GM19397 (cell line): ENCODE data around the gene SAMM50.

Source experiments
- ATAC-seq: cut with Tn5 transposase; IDR thresholded peaks from one replicate; pipeline ENCODE4 v1.9.1; 2021; ENCODE audit warnings: mild to moderate bottlenecking, moderate library complexity; ENCODE audit not compliant: unreplicated experiment

SAMM50 gene

DNA sequence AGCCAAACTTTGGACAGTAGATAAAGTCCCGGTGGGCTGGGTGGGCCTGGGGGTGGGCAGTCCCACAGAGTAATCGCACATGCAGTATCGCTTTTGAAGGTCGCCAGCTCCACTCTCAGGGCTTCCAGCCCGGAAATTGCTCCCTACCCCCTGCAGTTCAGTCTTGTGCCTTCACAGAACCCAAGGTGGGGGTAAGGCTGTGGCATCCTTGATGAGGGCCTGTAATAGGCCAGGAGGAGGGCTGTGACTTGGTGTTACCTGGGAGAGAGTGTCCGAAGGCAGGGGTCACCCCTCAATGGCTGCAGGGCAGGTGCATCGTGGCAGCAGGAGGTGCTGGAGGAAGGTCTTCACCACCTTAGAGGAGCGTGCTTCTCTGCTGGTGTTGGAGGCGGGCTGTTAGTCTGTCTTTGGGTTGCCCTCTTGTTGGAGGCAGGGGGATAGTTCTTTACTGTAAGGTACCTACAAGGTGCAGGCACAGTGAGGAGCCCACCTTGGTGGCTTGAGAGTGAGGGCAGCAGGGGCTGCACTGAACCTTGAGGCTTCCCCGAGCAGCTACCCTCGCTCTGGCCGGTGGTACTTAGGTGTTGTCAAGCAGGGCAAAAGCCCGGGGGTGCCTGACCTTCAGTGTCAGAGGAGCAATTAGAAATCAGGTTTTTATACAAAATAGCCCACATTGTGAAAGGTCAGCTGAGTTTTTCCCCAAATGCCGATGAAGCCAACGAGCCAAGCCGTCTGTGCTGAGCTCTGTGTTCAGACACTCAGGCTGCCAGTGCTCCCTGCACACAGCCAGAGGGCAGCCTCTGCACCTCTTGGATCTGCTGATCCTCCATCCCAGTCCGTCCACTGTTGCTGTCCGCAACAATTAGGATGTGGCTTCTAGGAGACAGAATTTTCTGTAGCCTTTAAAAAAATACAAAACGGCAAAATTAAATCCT, 21.9 kb downstream of the SAMM50 start:
- no peak for ATAC-seq

DNA sequence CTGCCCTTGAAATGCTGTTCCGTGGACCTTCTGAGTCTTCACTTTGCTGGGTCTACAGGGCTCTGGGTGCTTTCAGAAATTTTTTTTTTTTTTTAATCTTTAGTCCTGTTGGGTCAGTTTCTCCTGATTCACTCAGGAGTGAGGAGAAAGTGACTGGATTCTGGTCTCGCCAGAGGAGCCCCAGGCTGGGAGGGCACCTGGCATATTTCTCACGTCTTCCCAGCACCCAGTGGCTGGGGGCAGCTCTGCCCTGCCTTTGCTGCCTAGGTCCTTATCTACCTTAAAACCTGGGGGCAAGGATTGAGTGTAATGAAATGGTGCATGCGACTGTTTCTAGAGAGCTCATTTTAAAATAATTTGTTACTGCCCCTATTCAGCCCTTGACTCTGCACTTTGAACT, 23.3 kb downstream of the SAMM50 start:
- ATAC-seq: no peak

DNA sequence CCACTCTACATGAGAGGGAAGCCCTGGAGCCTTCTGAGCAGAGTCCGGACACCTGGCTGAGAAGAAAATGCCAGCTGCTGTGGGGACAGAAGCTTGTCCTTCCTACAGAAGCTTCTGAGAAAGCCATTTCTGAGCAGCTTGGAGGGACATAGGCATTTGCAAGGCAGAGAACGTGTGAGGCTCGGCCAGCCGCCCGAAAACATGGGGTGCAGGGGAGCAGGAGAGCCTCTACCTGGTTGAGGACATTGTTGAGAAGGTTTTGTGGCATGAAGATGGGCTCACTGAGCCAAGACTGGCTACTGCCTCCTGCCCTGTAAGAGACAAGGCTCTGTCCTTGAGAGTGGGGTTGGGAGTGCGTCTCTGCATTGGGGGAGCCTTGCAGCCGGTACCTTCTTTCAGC, 25.3 kb downstream of the SAMM50 start:
- ATAC-seq: no peak

DNA sequence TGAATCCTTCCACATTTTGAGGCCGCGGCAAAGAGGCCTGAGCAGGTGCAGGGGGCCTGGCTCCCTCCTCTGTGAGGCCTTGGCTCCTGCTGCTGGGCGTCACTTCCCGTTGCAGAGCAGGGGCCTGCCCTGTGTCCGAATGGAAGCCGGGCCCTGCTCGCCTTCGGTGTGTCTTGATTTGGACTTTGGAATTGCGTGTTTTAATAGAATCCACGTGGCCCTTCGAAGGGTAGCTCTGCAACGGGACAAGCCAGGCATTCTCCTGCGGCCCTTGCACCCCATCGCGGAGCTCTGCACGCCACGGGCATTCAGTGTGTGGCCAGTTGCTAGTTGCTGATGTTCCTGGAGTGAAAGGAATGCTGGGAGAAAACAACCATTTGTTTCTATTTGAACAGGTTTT, 25.8 kb downstream of the SAMM50 start:
- ATAC-seq: no peak

DNA sequence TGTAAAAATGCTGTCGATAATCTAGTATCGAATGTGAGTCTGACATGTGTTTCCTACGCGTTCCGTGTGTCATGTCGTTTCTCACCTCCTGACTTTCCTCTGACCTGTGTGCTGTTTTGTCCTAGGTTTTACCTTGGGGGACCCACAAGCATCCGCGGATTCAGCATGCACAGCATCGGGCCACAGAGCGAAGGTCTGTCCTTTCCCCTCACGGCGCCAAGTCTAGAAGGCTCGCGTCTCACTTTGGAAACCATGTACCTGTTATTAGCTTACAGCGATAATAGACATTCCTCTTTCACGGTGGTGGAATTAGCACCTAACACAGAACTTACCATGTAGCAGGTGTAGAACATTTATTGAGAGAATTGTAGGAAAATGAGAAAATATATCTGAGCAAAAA, 28.6 kb downstream of the SAMM50 start:
- no peak for ATAC-seq

DNA sequence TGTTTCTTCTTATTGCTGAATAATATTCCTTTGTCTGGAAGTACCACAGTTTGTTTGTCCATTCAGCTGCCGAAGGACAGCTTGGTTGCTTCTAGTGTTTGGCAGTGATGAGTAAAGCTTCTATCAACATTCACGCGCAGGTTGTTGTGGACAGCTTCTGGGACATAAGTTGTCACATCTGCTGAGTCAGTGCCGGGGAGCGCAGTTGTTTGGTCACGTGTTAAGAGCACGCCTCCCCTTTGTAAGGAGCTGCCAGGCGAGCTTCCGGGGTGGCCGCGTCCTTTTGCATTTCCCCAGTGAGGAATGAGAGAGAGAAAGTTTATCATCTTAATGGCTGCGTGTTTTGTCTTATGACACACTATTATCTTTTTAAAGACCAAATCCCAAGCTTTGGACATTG, 30.3 kb downstream of the SAMM50 start:
- no peak for ATAC-seq

DNA sequence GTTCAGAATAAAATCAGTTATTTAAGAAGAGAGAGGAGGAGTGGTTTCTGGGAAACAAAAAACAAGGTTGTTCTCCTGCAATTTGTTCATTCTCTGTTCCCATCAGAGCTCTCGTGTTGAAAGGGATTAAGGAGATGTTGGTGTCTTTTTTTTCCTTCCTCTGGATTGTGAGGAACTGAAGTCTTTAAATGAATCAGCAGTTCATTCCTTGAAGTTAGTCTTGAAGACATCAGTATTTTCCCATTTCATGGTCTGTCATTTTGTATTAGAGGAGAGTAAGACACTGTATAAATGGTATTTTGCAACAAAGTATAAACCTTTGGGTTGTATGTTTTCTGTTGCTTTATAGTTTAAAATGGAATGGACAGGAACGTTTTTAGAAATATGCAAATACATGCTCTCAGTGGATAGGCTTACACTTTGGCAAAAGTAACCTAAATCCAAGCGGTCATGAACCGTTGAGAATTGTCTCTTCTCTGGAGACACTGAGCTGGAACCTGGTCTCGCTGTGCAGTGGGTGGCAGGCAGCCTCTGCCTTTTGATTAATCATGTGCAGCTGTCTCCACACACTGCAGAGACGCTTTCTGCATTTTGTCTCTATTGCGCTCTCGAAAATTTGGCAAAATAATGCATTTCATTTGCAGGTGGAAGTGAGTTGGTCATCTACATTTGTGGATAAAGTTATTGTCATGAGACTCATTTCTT, 33.0 kb downstream of the SAMM50 start:
- no peak for ATAC-seq

DNA sequence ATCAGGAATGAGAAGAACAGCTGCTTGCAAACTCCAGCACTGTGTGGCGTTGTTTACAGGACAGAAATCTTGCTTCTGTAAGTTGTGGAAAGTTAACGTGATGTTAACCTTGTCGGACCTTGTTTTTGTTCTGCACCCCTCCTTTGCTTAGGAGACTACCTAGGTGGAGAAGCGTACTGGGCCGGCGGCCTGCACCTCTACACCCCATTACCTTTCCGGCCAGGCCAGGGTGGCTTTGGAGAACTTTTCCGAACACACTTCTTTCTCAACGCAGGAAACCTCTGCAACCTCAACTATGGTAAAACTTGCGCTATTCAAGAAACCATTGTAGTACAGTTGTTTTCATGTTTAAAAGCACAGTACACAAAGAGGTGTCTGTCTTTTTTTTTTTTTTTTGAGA, 33.7 kb downstream of the SAMM50 start:
- ATAC-seq: no peak

DNA sequence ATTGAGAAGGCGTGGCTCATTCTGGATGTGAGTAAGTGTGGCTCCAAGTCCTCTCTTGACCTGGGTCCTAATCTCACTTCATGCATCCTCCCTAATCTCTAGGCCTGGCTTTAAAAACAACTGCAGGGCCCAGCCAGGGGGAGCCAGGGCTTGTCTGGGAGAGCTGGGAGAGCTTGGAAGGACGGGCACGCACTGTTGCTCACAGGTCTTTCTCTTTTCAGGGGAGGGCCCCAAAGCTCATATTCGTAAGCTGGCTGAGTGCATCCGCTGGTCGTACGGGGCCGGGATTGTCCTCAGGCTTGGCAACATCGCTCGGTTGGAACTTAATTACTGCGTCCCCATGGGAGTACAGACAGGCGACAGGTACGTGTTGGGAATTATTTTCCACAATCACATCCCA, 34.8 kb downstream of the SAMM50 start:
- ATAC-seq: no peak

DNA sequence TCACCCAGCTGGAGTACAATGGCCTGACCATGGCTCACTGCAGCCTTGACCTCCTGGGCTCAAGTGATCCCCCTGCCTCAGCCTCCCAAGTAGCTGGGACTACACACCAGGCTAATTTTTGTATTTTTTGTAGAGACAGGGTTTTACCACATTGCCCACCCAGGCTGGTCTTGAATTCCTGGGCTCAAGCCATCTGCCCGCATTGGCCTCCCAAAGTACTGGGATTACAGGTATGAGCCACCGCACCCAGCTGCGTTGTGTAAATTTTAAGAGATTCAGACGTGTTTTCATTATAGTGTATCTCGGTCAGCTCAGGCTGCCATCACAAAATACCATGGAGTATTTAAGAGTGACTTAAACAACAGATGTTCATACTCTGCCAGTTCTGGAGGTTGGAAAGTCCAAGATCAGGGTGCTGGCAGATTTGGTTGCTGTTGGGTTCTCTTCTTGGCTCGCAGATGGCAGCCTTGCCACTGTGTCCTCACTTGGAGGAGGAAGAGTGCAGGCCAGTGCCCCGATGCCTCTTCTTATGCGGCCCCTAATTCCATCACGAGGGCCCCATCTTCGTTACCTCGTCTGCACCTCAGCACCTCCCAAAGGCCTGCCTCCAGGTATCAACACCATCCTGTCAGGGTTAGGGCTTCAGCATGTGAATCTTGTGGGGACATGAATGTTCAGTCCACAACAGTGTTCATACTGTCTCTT, 36.2 kb downstream of the SAMM50 start:
- ATAC-seq: no peak

DNA sequence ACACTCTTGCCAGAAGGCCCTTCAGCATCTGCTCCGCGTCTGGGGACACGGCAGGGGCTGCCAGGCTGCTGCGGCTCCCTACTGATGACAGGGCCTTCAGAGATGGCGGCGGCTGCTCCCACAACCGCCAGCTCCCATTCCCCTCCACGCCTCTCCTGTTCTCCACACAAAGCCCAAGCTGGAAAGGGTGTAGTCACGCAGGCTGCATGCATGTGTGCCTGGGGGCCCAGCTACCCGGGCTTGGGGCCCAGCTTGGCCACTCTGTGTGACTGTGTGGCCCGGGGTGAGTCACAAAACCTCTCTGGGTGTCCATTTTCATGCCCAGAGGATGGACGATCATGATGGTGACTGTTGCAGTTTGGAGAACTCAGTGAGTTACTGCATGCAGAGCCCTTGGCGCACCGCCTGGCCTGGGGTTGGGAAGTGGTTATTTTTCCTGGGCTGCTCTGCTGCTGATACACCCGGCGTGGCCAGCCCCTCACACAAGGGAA, 37.1 kb downstream of the SAMM50 start:
- ATAC-seq: no peak

DNA sequence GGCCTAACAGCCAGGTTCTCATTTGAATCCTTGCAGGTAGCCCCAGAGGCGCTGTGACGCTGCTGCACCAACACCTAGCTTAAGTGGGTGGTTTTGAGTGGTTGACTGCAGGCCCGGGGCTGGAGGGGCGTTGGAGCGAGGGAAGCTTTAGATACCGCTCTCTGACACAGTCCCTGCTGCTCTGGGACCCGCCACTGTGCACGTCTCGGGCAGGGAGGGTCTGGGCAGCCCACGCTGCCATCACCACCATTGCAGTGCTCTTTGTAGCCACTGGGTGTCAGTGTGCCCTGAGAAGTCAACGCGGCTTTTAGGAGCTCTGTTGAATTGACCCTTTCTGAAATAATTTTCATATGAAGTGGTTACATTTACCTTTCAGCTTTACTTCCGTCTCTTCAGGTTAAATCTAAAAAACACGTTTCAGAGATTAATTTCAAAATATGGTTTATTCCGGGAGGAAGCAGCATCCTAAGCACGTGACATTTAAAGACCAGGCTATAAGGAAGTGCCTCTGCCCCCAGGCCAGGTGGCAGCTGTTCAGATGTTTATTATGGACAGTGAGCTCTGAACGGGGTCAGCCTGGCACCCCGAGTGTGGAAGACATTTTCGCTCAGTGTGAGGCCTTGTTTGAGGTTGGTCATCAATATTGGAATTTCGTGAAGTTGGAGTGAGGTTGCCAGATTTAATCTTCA, 38.0 kb downstream of the SAMM50 start:
- ATAC-seq: no peak

DNA sequence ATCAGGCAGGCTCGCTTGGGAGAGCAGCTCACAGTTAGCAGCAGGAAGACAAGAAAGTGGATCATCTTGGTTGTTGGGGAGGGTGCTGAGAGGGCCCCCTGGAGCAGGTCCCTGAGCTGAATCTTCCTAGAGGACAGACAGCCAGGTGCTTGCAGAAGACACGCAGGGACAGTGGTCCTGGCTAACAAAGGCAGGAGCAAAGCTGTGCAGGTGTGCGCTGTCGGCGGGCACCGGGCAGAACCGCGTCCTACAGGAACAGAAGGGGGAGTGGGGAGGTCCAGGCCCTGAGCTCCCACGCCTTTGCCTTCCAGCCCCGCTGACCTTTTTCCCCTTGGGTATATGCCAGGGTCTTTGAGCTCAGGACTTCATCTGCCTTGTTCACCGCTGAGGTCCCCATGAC, 38.8 kb downstream of the SAMM50 start:
- ATAC-seq: no peak

DNA sequence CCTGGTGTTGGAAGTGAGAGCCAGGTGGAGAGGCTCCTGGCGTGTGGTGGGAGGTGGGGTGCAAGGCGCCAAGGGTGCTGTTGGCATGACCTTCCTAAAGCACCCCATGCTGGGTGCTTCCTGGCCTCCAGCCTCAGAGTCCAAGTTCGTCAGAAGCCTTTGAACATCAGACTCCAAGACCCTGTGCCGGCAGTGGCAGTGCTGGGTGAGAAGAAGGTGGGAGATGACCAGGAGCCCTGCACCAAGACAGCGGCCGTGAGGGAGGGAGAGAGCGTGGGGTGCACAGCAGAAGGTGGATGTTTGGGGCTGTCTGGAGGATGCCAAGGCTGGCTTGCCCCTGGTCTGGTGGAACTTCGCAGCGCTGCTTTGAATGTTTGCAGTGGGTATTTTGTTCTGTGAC, 39.2 kb downstream of the SAMM50 start:
- ATAC-seq: no peak

DNA sequence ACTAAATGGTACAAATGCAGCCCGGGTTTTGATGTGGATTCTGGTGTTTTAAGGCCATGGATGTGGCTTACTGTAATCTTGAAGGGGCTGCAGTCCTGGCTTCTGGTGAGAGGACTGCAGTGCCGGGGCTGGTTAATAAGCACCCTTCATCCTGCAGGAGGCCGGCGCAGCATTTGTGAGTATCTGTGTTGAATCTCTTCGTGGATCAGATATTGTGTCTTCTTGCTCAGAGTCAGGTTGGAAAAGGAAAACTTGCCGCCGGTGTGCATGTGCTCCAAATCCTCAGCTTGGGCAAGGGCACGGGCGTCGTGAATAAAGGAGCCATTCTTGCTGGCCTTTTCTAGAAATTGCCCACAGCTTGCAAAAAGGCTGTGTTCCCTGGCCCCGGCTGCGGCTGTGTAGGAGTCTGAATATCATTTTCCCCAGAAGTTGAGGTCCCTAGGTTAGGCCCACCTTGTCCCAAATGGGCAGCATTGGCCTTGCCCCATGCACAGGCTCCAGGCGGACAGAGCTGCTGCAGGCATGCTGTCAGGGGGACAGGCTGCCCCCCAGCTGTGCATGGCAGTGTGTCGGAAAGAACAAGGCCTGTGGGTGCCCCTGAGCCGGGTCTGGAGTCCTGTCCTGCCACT, 39.9 kb downstream of the SAMM50 start:
- ATAC-seq: no peak

DNA sequence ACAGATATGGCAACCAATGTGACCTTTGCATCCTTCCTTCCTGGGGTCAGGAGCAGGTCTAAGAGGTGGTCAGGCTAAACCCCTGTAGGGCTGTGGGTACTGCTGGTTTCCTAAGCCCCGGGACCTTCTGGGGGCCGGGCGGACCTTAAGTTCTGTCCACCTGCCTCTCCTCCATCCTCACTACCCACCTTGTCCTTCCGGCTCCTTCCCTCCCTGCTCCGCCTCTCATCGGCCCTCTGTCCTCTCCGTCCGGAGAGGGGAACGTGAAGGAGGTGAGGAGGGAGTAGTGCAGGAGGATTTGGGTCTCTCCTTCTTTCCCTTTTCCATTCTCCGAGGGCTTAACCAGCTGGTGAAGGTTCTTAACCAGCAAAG, 40.5 kb downstream of the SAMM50 start:
- ATAC-seq: no peak

DNA sequence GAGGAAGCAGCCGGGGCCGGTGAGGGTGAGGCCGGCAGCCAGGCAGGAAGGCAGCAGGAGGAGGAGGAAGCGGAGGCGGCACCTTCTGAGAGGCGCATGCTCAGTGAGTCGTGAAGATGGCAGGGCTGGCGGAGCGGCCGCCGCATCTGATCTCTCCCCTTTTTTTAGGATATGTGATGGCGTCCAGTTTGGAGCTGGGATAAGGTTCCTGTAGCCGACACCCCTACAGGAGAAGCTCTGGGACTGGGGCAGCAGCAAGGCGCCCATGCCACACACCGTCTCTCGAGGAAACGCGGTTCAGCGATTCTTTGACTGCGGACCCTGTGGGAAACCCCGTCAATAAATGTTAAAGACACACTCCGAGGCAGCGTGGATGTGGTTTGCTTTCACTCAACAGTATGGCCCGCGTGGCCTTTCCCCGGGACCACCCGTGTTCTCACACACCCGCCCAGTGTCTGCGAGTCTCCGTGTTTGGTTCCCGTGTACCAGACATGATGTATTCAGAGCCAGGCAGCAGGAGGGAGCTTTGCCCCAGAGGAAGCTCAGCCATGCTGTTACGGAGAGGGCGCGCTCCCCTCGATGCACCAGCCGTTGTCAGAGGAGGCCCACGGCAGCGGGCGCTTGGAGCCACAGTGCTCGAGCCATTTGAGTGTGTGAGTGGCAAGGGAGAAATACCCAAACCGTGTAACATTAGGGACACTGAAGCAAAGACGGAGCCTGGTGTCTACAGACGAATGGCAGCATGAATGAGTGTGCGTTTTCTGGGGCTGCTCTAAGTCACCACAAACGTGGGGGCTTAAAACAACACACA, 41.1 kb downstream of the SAMM50 start:
- no peak for ATAC-seq

DNA sequence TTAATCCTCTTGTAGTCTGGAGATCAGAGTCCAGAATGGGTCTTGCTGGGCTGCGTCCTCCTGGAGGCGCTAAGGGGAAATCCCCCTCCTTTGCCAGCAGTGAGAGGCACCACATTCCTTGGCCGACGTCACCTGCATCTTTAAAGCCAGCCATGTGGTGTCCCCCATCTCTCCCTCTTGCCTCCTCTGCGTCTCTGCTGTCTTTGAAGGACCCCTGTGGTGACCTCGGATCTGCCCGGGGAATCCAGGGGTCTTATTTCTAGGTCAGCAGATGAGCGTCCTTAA, 41.7 kb downstream of the SAMM50 start:
- ATAC-seq: no peak

DNA sequence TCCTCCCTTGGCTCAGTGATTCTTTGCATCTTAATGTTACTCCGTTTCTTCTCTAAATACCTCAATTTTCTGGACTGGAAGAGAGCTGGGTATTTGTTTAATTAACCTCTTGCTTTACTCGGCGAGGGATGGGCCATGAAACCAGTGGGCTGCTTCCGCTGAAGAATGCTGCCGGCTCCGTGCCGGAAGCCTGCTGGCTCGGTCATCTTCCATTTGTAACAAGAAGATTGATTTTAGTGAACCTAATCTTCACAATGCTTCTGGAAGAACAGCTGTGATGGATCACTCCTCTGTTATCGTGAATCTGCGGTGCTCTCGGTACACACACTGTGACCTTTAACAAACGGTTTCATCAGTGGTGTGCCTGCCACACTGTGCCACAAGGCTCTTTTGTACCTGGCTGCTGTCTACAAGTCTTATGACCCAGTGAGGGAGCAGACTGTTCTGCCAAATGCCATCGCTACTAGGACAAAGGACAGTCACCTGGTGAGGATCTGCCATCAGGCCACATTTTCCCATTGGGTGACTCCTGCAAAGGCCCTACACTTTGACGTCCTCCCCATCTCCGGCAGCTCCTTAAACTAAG, 43.5 kb downstream of the SAMM50 start:
- ATAC-seq: no peak

DNA sequence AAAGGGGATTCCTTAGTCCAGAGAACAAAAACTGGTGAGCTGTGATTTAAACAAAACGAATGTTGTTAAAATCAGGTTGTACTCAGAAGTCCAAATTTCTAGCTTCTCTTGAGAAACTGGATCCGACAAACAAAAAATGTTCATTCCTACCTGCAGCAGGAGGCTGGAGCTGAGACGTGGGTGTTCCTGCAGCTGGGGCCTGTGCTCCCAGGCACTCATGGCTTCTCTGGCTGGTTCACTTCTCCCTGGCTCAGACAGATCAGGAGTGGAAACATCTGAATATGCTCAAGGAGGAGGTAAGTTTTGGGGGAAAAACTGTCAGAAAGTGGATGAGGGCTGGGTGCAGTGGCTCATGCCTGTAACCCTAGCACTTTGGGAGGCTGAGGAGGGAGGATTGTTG, 44.1 kb downstream of the SAMM50 start:
- no peak for ATAC-seq
